ENCODE results near the gene CCDC70.

- TF ChIP-seq CTCF (conservative IDR thresholded peaks at IDR 0.05; ENCODE audit: low read depth, low read length): no peak
- TF ChIP-seq EZH2phosphoT487 (IDR thresholded peaks at IDR 0.05; ENCODE audit: borderline replicate concordance, low read length): no peak
- no peak for TF ChIP-seq EZH2 (IDR thresholded peaks at IDR 0.05; ENCODE audit: low read length, unreplicated experiment)
Measured at GRCh38 chr13:51912511-51913225, 50.9 kb downstream of the CCDC70 start.
